ENCODE measurements around the gene STAM2.
A peak's percentile ranks its signal among the peaks of the same experiment; 100 is the strongest.
"Not testable (repeated sequence)": the region's sequence is repeated elsewhere in the genome, so short reads cannot be mapped to it uniquely, and the experiment has no call there.

Gene STAM2

DNA sequence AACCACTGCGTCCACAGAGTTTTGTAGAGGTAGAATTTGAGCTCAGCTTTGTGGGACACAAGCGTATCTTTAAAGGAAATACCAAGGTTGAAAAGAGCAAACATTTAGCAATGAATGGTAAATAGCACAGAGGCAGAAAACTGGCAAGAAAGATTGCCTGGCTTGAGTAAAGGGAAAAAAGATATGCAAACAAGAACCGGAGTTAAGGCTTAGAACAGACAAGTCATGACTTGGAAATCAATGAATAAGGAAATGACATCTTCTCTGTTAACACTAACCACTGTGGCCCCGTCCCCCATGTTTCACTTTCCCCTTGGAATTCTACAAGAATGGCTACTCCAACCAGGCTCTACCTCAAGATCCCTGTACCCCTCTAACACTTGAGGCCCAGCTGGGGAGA lies 3.8 kb downstream of the STAM2 start:
- DNase-seq (ENCODE audit: low read depth, low spot score), result no peak
- H3K4me3 ChIP-seq (ENCODE audit: low read depth, low read length), result no peak overlapping the region

DNA sequence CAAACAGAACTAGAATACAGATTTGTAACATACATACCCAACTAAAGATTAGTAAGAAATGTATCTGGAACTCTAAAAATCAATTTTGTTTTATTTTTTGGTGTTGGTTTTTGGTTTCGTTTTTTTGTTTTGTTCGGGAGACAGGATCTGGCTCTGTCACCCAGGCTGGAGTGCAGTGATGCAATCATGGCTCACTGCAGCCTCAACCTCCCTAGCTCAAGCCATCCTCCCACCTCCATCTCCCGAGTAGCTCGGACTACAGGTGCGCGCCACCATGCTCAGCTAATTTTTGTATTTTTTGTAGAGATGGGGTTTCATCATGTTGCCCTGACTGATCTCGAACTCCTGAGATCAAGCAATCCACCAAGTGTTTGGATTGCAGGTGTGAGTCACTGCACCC lies 6.4 kb downstream of the STAM2 start:
- H3K4me3 ChIP-seq (ENCODE audit: low read depth, low read length); DNase-seq (ENCODE audit: low read depth, low spot score); in situ Hi-C loops (cut with HindIII; ENCODE audit: low sequenced_read_pairs): not testable (repeated sequence)

More for the DNA sequence above, 3.8 kb downstream of the STAM2 start:
- in situ Hi-C loops (cut with HindIII; ENCODE audit: low sequenced_read_pairs), result no loop called here
- TF ChIP-seq, protein P1, sequence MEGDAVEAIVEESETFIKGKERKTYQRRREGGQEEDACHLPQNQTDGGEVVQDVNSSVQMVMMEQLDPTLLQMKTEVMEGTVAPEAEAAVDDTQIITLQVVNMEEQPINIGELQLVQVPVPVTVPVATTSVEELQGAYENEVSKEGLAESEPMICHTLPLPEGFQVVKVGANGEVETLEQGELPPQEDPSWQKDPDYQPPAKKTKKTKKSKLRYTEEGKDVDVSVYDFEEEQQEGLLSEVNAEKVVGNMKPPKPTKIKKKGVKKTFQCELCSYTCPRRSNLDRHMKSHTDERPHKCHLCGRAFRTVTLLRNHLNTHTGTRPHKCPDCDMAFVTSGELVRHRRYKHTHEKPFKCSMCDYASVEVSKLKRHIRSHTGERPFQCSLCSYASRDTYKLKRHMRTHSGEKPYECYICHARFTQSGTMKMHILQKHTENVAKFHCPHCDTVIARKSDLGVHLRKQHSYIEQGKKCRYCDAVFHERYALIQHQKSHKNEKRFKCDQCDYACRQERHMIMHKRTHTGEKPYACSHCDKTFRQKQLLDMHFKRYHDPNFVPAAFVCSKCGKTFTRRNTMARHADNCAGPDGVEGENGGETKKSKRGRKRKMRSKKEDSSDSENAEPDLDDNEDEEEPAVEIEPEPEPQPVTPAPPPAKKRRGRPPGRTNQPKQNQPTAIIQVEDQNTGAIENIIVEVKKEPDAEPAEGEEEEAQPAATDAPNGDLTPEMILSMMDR (IDR thresholded peaks at IDR 0.05; ENCODE audit: low read depth, low read length), result no peak

DNA sequence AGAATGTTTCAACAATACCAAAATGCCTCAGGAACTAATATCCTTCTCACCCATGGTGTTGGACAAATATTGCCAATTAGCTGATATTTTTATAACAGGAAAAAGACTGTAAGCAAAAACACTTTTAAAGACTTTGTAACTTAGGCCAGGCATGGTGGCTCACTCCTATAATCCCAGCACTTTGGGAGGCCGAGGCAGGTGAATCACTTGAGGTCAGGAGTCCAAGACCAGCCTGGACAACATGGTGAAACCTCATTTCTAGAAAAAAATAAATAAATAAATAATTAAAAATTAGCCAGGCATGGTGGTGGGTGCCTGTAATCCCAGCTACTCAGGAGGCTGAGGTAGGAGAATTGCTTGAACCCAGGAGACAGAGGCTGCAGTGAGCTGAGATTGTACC lies 8.1 kb downstream of the STAM2 start:
- H3K4me3 ChIP-seq (ENCODE audit: low read depth, low read length); in situ Hi-C loops (cut with HindIII; ENCODE audit: low sequenced_read_pairs); DNase-seq (ENCODE audit: low read depth, low spot score): not testable (repeated sequence)

DNA sequence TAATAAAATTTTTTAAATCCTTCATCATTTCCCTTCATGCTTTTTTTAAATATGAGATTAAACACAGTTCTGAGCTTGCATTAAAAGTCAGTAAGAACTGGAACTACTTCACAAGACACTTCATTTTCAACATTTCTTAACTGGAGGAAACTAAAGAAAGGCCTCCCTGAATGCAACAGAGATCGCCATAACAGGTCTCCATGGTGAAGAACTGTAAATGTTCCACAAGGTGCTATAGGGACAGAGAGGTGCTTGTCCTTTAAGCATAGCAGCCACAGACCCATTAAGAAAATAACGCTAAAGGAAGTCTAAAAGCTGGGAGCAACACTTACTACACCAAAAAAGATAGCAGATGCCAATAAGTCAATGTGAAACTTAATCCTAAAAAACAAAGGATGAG lies 8.5 kb downstream of the STAM2 start:
- TF ChIP-seq, protein P1 (IDR thresholded peaks at IDR 0.05; ENCODE audit: low read depth, low read length), result no peak
- H3K4me3 ChIP-seq (ENCODE audit: low read depth, low read length), result no peak overlapping the region
- DNase-seq (ENCODE audit: low read depth, low spot score), result no peak
- in situ Hi-C loops (cut with HindIII; ENCODE audit: low sequenced_read_pairs), result no loop called here

DNA sequence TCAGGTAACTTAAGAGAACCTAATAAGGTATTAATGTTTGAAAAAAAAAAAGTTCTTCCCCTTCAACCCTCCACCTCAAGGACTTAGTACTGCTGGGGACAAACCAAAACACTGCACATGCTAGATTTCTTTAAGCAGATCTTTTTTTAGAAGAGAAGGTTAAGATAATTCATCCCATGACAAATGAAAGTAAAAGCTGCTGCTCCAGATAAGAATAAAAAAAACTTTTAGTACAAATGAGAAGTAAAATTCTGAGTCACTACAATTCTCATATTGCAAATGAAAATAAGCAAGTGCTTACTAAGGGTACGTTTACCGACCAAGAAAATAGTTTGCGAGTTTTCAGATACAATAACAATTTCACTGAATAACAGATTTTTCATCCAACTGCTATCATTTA lies 8.9 kb downstream of the STAM2 start:
- in situ Hi-C loops (cut with HindIII; ENCODE audit: low sequenced_read_pairs), result no loop called here

DNA sequence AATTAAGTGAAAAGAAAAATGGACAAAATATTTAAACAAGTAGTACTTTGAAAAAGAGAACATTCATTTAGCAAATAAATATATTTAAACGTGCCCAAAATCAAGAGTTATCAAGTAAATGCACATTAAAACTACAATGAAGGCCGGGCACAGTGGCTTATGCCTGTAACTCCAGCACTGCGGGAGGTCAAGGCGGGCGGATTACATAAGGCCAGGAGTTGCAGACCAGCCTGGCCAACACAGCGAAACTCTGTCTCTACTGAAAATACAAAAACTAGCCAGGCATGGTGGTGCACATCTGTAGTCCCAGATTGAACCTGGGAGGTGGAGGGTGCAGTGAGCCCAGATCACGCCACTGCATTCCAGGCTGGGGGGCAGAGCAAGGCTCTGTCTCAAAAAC lies 9.8 kb downstream of the STAM2 start:
- TF ChIP-seq, protein P1 (IDR thresholded peaks at IDR 0.05; ENCODE audit: low read depth, low read length), result no peak
- in situ Hi-C loops (cut with HindIII; ENCODE audit: low sequenced_read_pairs), result no loop called here
- no peak for DNase-seq (ENCODE audit: low read depth, low spot score)
- no peak overlapping the region for H3K4me3 ChIP-seq (ENCODE audit: low read depth, low read length)

More for the DNA sequence above, 8.9 kb downstream of the STAM2 start:
- peak; percentile 60 for DNase-seq (ENCODE audit: low read depth, low spot score)
- no peak overlapping the region for H3K4me3 ChIP-seq (ENCODE audit: low read depth, low read length)
- TF ChIP-seq, protein P1 (IDR thresholded peaks at IDR 0.05; ENCODE audit: low read depth, low read length), result no peak

DNA sequence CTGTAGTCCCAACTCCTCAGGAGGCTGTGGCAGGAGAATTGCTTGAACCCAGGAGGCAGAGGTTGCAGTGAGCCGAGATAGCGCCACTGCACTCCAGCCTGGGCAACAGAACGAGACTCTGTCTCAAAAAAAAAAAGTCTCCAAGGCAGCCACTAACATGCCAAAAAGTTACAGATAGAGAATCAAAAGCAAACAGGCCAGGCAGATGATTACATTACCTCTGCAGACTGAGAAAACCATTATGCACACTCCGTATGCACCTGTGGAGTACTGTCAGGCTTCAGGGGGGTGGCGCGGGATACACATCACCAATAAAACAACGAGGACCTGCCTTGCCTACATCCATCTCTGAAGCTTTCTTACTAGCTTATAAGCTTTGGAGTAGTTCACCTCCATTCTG lies 10.3 kb downstream of the STAM2 start:
- no peak overlapping the region for H3K4me3 ChIP-seq (ENCODE audit: low read depth, low read length)
- TF ChIP-seq, protein P1 (IDR thresholded peaks at IDR 0.05; ENCODE audit: low read depth, low read length), result no peak
- no peak for DNase-seq (ENCODE audit: low read depth, low spot score)
- in situ Hi-C loops (cut with HindIII; ENCODE audit: low sequenced_read_pairs), result no loop called here

DNA sequence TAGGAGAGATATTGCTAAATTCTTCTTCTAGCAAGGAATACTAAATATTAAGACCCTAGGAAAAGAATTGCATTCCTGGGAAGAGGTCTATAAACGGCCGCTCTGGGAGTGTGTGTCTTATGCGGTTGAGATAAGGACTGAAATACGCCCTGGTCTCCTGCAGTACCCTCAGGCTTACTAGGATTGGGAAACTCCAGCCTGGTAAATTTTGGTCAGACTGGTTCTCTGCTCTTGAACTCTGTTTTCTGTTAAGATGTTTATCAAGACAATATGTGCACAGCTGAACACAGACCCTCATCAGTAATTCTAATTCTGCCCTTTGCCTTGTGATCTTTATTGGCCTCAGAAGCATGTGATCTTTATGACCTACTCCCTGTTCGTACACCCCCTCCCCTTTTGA lies 11.9 kb downstream of the STAM2 start:
- H3K4me3 ChIP-seq (ENCODE audit: low read depth, low read length); DNase-seq (ENCODE audit: low read depth, low spot score); in situ Hi-C loops (cut with HindIII; ENCODE audit: low sequenced_read_pairs): not testable (repeated sequence)

Data from astrocyte of the spinal cord (primary cell).